Measurements from ENCODE around the gene RING1.

GRCh38 chr6:33189625-33190448 is 18.5 kb upstream of the RING1 start:
- TF ChIP-seq, protein P1, sequence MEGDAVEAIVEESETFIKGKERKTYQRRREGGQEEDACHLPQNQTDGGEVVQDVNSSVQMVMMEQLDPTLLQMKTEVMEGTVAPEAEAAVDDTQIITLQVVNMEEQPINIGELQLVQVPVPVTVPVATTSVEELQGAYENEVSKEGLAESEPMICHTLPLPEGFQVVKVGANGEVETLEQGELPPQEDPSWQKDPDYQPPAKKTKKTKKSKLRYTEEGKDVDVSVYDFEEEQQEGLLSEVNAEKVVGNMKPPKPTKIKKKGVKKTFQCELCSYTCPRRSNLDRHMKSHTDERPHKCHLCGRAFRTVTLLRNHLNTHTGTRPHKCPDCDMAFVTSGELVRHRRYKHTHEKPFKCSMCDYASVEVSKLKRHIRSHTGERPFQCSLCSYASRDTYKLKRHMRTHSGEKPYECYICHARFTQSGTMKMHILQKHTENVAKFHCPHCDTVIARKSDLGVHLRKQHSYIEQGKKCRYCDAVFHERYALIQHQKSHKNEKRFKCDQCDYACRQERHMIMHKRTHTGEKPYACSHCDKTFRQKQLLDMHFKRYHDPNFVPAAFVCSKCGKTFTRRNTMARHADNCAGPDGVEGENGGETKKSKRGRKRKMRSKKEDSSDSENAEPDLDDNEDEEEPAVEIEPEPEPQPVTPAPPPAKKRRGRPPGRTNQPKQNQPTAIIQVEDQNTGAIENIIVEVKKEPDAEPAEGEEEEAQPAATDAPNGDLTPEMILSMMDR (IDR thresholded peaks at IDR 0.05): no peak
- TF ChIP-seq EP300 (IDR thresholded peaks at IDR 0.05) (no peak), POLR2A (IDR thresholded peaks at IDR 0.05) (no peak)
